Kidney (tissue), 14 donors: ENCODE results near the gene DLGAP1. TPM values are rescaled to one million over a fixed set of nuclear protein-coding genes. Genes with fewer than 3 reads are reported as not detected.

Source experiments
- DNase-seq, 5 donors: peaks; one replicate each; pipeline ENCODE4 v3.0.0-alpha.2; 2013 to 2020
- FAIRE-seq: peaks from 2 replicates; lab custom pipeline; 2012; peaks lifted over from hg19 to GRCh38; lab: Jason Lieb, UNC
- H3K27ac ChIP-seq, 2 donors: one replicate each; pipeline ENCODE4 v1.7.0; 2013; ENCODE audit warnings: low read depth in 2 of 2, low read length in 2 of 2, inconsistent platforms in 1 of 2
- H3K27me3 ChIP-seq: one replicate; pipeline ENCODE4 v1.7.1; 2013; ENCODE audit warnings: low read length, inconsistent platforms; ENCODE audit not compliant: control insufficient read depth, insufficient read depth
- H3K36me3 ChIP-seq, 3 donors: one replicate each; pipeline versions ENCODE4 v1.7.0 to v1.7.1; 2013; ENCODE audit warnings: low read length in 3 of 3, control low read depth in 1 of 3, inconsistent platforms in 1 of 3; ENCODE audit not compliant: insufficient read depth in 3 of 3, control insufficient read depth in 2 of 3
- H3K4me1 ChIP-seq, 3 donors: one replicate each; pipeline versions ENCODE4 v1.7.0 to v1.7.1; 2013; ENCODE audit warnings: low read length in 3 of 3, inconsistent platforms in 1 of 3, low read depth in 1 of 3; ENCODE audit not compliant: control insufficient read depth in 2 of 3, insufficient read depth in 2 of 3
- H3K4me3 ChIP-seq, 3 donors: one replicate each; pipeline versions ENCODE4 v1.7.0 to v1.8.1; 2013; ENCODE audit warnings: low read length in 3 of 3, control low read depth in 1 of 3, inconsistent platforms in 1 of 3
- H3K9ac ChIP-seq, 3 donors: one replicate each; pipeline versions ENCODE4 v1.7.0 to v1.7.1; 2013; ENCODE audit warnings: low read length in 3 of 3, control low read depth in 1 of 3, inconsistent platforms in 1 of 3
- H3K9me3 ChIP-seq, 3 donors: one replicate each; pipeline versions ENCODE4 v1.7.0 to v1.7.1; 2013; ENCODE audit warnings: low read length in 3 of 3, control low read depth in 1 of 3, inconsistent platforms in 1 of 3; ENCODE audit not compliant: control insufficient read depth in 2 of 3, insufficient read depth in 1 of 3
- intact Hi-C: fragments of 100-400 bp; cut with DNase I; formaldehyde crosslinking; loops from one replicate; pipeline ENCODE4 v1.11.1; 2022
- polyA plus RNA-seq: library from polyadenylated mRNA; stranded (reverse); fragments of 350-450 nt; fragmentation: Illumina TruSeq; extraction: RNeasy Lipid Tissue Mini Kit (QIAGEN cat#74804); gene quantifications from one replicate; pipeline ENCODE4 v1.2.3, GENCODE V29; 2014; ENCODE audit warnings: low read depth, low replicate concordance; ENCODE audit not compliant: insufficient read depth
- total RNA-seq: library from RNA; stranded (reverse); fragmentation: NEBNext Ultra II Directional; extraction: Animal tissue kit (Norgen Biotek cat#: 25700); gene quantifications from one replicate; pipeline ENCODE4 v1.2.1, GENCODE V29; 2021
- TF ChIP-seq, protein P1 (sequence below): IDR thresholded peaks from 3 replicates; pipeline ENCODE4 v1.5.1; 2012; ENCODE audit warnings: mild to moderate bottlenecking, moderate library complexity, borderline replicate concordance; ENCODE audit not compliant: insufficient read depth; ENCODE audit errors: extremely low read depth
- donor health status: control.
- donor health status: control.
- donor health status: control.
- donor health status: control.
- donor health status: control.
- donor health status: DM: yes; HTN: yes; CAD: no.
- donor health status: Normal renal cell carcinoma (clear cell type).

The DLGAP1 gene
- total and polyA plus RNA-seq, 2 donors from 2014 or later: 1.2 to 32.8 TPM

DNA sequence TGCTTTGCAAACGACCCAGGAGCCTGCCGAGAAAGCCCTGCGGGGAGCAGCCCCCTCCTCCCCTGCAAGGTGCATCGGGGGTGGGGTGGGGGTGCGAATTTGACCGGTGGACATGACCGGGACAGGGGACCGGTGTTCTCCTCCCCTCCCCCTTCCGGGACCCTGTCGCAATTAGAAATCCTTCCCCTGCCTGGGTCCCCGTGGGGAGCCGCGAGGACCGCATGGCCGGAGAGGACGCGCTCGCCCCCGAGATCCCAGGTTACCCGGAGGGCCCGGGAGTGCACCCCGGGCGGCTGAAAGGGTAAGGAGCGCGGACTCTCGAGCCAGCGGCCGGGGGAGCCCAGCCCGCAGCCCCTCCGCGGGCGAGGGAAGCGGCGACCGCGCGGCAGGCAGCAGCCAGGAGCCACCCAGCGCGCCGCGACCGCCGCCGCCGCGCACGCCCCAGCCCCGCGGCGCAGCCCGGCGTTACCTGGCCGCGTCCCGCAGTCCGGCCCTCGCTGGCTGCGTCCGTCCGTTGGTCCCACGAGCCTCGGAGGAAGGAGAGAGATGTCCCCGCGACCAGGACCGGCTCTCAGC lies 482 bp downstream of the DLGAP1 start:
- H3K9me3 ChIP-seq: no peaks in the 10 kb centered on the region
- peak overlapping the region in 1 of 3 donors; percentile 65 for H3K4me3 ChIP-seq
- no peaks in the 10 kb centered on the region for H3K36me3 ChIP-seq
- no peaks in the 10 kb centered on the region for H3K4me1 ChIP-seq
- DNase-seq (peak in 2 of 5 donors; percentile 51 to 78), FAIRE-seq (no peak)
- H3K27ac ChIP-seq: no peak overlapping the region
- intact Hi-C loops: no loop called here
- H3K9ac ChIP-seq: peak overlapping the region in 1 of 3 donors; percentile 46
- TF ChIP-seq, protein P1, sequence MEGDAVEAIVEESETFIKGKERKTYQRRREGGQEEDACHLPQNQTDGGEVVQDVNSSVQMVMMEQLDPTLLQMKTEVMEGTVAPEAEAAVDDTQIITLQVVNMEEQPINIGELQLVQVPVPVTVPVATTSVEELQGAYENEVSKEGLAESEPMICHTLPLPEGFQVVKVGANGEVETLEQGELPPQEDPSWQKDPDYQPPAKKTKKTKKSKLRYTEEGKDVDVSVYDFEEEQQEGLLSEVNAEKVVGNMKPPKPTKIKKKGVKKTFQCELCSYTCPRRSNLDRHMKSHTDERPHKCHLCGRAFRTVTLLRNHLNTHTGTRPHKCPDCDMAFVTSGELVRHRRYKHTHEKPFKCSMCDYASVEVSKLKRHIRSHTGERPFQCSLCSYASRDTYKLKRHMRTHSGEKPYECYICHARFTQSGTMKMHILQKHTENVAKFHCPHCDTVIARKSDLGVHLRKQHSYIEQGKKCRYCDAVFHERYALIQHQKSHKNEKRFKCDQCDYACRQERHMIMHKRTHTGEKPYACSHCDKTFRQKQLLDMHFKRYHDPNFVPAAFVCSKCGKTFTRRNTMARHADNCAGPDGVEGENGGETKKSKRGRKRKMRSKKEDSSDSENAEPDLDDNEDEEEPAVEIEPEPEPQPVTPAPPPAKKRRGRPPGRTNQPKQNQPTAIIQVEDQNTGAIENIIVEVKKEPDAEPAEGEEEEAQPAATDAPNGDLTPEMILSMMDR: no peak
- no peaks in the 10 kb centered on the region for H3K27me3 ChIP-seq

DNA sequence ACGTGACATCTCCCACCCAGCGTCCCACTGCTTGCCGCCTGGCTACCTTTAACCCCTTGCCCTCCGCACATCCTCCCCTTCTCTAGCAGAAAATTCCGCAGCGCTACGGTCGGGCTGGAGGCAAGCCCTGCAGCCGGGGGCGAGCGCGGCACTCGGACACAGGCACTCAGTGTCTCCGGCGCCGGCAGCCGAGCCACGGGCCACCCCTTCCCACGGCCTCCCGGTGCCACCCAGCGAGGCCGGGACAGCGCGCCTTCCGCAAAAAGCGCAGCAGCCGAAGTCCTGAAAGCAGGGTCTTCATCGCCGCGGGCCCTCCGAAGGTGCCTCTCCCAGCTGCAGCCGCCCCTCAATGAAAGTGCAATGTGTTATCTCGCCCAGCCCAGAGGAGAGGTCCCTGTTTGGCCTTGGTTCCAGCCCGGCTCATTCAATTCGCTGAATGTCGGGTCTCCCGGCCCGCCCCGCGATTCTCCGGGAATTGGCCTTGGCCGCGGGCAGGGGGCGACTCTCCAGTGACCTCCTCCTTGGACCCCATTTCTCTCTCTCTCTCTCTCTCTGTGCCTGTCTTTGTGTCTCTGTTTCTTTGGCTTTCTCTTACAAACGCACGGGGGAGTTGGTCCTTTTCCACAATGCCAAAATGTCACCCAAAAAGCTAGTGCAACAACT lies 1.1 kb downstream of the DLGAP1 start:
- peak overlapping the region in 1 of 3 donors; percentile 46 for H3K9ac ChIP-seq
- H3K27me3 ChIP-seq: no peaks in the 10 kb centered on the region
- H3K9me3 ChIP-seq: no peaks in the 10 kb centered on the region
- DNase-seq (peak; percentile 51 to 74 (median 66)), FAIRE-seq (no peak)
- peak overlapping the region in 1 of 3 donors; percentile 65 for H3K4me3 ChIP-seq
- TF ChIP-seq, protein P1: no peak
- H3K36me3 ChIP-seq: no peaks in the 10 kb centered on the region
- intact Hi-C loops: no loop called here
- no peak overlapping the region for H3K27ac ChIP-seq
- no peaks in the 10 kb centered on the region for H3K4me1 ChIP-seq

DNA sequence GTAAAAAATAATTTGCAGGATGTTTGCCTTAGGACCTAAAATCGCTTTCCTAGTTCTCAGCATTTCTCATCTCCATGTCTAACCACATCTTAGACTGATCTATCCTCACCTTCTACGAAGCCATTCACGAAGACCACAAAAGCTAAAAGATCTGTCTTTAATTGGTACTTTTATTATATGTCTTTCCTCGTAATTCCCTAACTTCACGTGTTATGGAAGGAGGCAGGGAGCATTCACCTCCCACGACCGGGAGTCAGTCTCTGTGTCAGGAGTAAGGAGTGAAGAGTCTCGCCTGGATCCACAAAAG lies 1.6 kb downstream of the DLGAP1 start:
- peak overlapping the region in 1 of 3 donors; percentile 15 for H3K9ac ChIP-seq
- intact Hi-C loops: no loop called here
- FAIRE-seq (no peak), DNase-seq (no peak)
- TF ChIP-seq, protein P1: no peak
- no peaks in the 10 kb centered on the region for H3K36me3 ChIP-seq
- H3K4me3 ChIP-seq: peak overlapping the region in 1 of 3 donors; percentile 40
- no peaks in the 10 kb centered on the region for H3K27me3 ChIP-seq
- H3K4me1 ChIP-seq: no peaks in the 10 kb centered on the region
- H3K27ac ChIP-seq: no peak overlapping the region
- no peaks in the 10 kb centered on the region for H3K9me3 ChIP-seq
